HCT116 (cell line): ENCODE measurements around the gene CABLES1. TPM values are rescaled to one million over a fixed set of nuclear protein-coding genes. Genes with fewer than 3 reads are reported as not detected.

Source experiments
- ATAC-seq: fragments of 200-7000 bp; cut with Tn5 transposase; 2 replicates; pipeline ENCODE4 v1.9.1; 2020; ENCODE audit warnings: mild to moderate bottlenecking, moderate library complexity
- BruUV-seq: library from RNA; stranded (reverse); fragments of 400-500 nt; replicated peaks from 2 replicates; lab custom pipeline; 2021; lab: Mats Ljungman, UMichigan
- CTCF ChIA-PET: fragments of 300-600 bp; sonication (Branson Sonifier 250); formaldehyde crosslinking; loops from one replicate; lab custom pipeline; 2021; ENCODE audit warnings: antibody characterized with exemption; lab: Charles Lee
- POLR2A ChIA-PET: fragments of 300-600, 350-600 bp; sonication (Branson Sonifier 250); formaldehyde crosslinking; loops from one replicate; lab custom pipeline; 2021; ENCODE audit warnings: antibody characterized with exemption; lab: Charles Lee
- RAD21 ChIA-PET, 2 experiments: fragments of 300-600 bp; sonication (Branson Sonifier 250); formaldehyde crosslinking; loops; one replicate each; lab custom pipeline; 2023; ENCODE audit warnings: low total read pairs in 2 of 2; ENCODE audit not compliant: uncharacterized antibody in 2 of 2, unreplicated experiment in 2 of 2, low non-redundant PET in 1 of 2; lab: Charles Lee
- DNase-seq: peaks from one replicate; pipeline ENCODE4 v3.0.0-alpha.2; 2010; ENCODE audit warnings: low read depth, low spot score
- H2AFZ ChIP-seq: fragments of 200-600 bp; shearing (Covaris generic), sonication (generic); 2 replicates; pipeline ENCODE4 v1.6.1; 2017; ENCODE audit warnings: low read depth, mixed run types, mixed read lengths, antibody characterized with exemption, low read length; ENCODE audit not compliant: poor library complexity, severe bottlenecking
- H3K27ac ChIP-seq: 2 replicates; pipeline ENCODE4 v1.5.1; 2012; ENCODE audit warnings: low read depth, low read length
- H3K27me3 ChIP-seq: fragments of 200-600 bp; sonication (generic); 2 replicates; pipeline ENCODE4 v1.6.1; 2016; ENCODE audit warnings: mixed run types, low read length, mixed read lengths; ENCODE audit not compliant: insufficient read depth
- H3K36me3 ChIP-seq, 2 experiments: fragments of 200-500 bp in 1 of 2; fragments of 200-600 bp in 1 of 2; sonication (Bioruptor generic) in 1 of 2; sonication (generic) in 1 of 2; 2 replicates each; pipeline versions ENCODE4 v1.5.1 to v1.6.1; 2014 to 2016; ENCODE audit warnings: low read length in 2 of 2, inconsistent platforms in 1 of 2, mixed read lengths in 1 of 2, mixed run types in 1 of 2; ENCODE audit not compliant: insufficient read depth in 2 of 2, control insufficient read depth in 1 of 2
- H3K4me1 ChIP-seq, 2 experiments: fragments of 200-600 bp in 1 of 2; sonication (generic) in 1 of 2; 2 replicates each; pipeline versions ENCODE4 v1.5.1 to v1.6.1; 2012 to 2017; ENCODE audit warnings: low read length in 2 of 2, inconsistent platforms in 1 of 2, mild to moderate bottlenecking in 1 of 2, mixed read lengths in 1 of 2, mixed run types in 1 of 2, moderate library complexity in 1 of 2; ENCODE audit not compliant: insufficient read depth in 2 of 2, control insufficient read depth in 1 of 2
- H3K4me2 ChIP-seq: fragments of 200-600 bp; sonication (generic); 2 replicates; pipeline ENCODE4 v1.6.1; 2017; ENCODE audit warnings: mixed run types, low read length, mixed read lengths
- H3K4me3 ChIP-seq, 2 experiments: fragments of 200-600 bp in 1 of 2; sonication (generic) in 1 of 2; replicated peaks in 1 of 2; 2 replicates each; pipeline ENCODE4 v1.5.1; 2011 to 2016; ENCODE audit warnings: low read length in 2 of 2, control low read depth in 1 of 2, low read depth in 1 of 2, mild to moderate bottlenecking in 1 of 2, mixed read lengths in 1 of 2, mixed run types in 1 of 2
- H3K79me2 ChIP-seq: fragments of 200-600 bp; sonication (generic); 2 replicates; pipeline ENCODE4 v1.6.1; 2017; ENCODE audit warnings: mild to moderate bottlenecking, mixed run types, low read length, moderate library complexity, mixed read lengths; ENCODE audit not compliant: insufficient read depth
- H3K9ac ChIP-seq: fragments of 200-600 bp; sonication (generic); 2 replicates; pipeline ENCODE4 v1.6.1; 2016; ENCODE audit warnings: low read length, mixed read lengths
- H3K9me2 ChIP-seq: fragments of 200-600 bp; sonication (generic), shearing (Covaris generic); 2 replicates; pipeline ENCODE4 v1.6.1; 2017; ENCODE audit warnings: mixed run types, mild to moderate bottlenecking, moderate library complexity; ENCODE audit not compliant: insufficient read depth
- H3K9me3 ChIP-seq, 2 experiments: fragments of 200-500 bp in 1 of 2; fragments of 200-600 bp in 1 of 2; sonication (Bioruptor generic) in 1 of 2; sonication (generic) in 1 of 2; 2 replicates each; pipeline ENCODE4 v1.6.1; 2014 to 2017; ENCODE audit warnings: low read length in 2 of 2, mixed read lengths in 2 of 2, inconsistent platforms in 1 of 2, low read depth in 1 of 2, mild to moderate bottlenecking in 1 of 2, mixed run types in 1 of 2, moderate library complexity in 1 of 2; ENCODE audit not compliant: control insufficient read depth in 1 of 2, insufficient read depth in 1 of 2
- H4K20me1 ChIP-seq: fragments of 200-600 bp; sonication (generic), shearing (Covaris generic); 2 replicates; pipeline ENCODE4 v1.6.1; 2017; ENCODE audit warnings: mixed run types, mild to moderate bottlenecking, moderate library complexity; ENCODE audit not compliant: insufficient read depth
- CBX3 ChIP-seq: IDR thresholded peaks from 2 replicates; pipeline ENCODE4 v1.6.1; 2012; ENCODE audit warnings: low read depth
- ELF1 ChIP-seq: IDR thresholded peaks from 2 replicates; pipeline ENCODE4 v1.6.1; 2012; ENCODE audit warnings: low read depth, borderline replicate concordance
- EZH2 ChIP-seq: fragments of 200-600 bp; sonication (generic); IDR thresholded peaks from 2 replicates; pipeline ENCODE4 v1.6.1; 2017; ENCODE audit warnings: antibody characterized with exemption, mixed run types
- FOSL1 ChIP-seq: IDR thresholded peaks from 2 replicates; pipeline ENCODE4 v1.6.1; 2012; ENCODE audit warnings: low read depth
- JUND ChIP-seq: IDR thresholded peaks from 2 replicates; pipeline ENCODE4 v1.6.1; 2012
- SIN3A ChIP-seq: IDR thresholded peaks from 2 replicates; pipeline ENCODE4 v1.6.1; 2012; ENCODE audit warnings: low read depth
- SRF ChIP-seq: IDR thresholded peaks from 2 replicates; pipeline ENCODE4 v1.6.1; 2012; ENCODE audit warnings: low read depth
- intact Hi-C: fragments of 100-400 bp; cut with micrococcal nuclease; formaldehyde crosslinking; loops from 2 replicates; pipeline ENCODE4 v1.10.0; 2022
- total RNA-seq: library from RNA; stranded (reverse); gene quantifications from one replicate; pipeline ENCODE4 v1.2.1, GENCODE V29; 2021; ENCODE audit not compliant: unreplicated experiment
- TF ChIP-seq, protein P1 (sequence below): IDR thresholded peaks from 2 replicates; pipeline ENCODE4 v1.6.1; 2012; ENCODE audit warnings: low read depth

CABLES1 gene
- total RNA-seq, 1 experiment from 2014 or later = 7.7 TPM

DNA sequence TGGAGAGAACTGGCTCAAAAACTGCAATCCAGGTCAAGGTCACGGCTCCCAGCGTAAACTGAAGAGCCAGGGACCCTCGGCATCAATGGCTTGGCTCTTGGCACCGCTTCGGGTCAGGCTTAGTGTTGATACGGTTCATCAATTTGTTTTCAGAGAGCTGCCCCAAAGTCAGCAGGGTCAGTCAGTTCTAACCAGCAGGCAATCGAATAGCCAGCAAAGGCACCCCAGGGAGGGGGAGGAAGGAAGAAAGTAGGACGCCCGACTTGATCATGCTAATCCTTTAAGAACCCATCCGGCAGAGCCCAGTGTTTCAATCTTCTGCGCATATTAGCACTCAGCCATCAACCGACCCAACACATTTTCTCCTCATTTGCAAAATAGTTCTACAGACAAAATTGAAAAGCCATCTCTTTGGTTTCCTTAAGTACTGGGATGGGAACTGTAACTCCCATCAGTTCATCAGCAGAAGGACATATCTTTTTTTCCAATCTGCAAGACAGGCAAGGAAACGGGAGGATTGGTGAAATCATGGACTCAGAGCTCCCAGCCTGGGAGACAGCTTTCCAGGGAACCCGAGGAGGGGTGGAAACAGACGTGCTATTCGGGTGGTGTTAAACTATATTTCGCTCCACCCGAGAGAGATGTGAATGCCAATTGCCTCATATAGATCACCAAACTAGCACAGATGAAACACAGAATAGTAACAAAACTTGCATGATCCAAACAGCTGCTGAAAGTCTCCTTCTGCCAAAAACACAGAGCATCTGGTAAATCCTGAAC, 40.7 kb upstream of the CABLES1 start:
- no peaks in the 10 kb centered on the region for H3K9me3 ChIP-seq
- H3K9me2 ChIP-seq = no peaks in the 10 kb centered on the region
- no TSS peak for BruUV-seq
- no peaks in the 10 kb centered on the region for H4K20me1 ChIP-seq
- TF ChIP-seq SIN3A (no peak), CBX3 (no peak), EZH2 (no peak), SRF (no peak), ELF1 (no peak), JUND (no peak), FOSL1 (no peak)
- TF ChIP-seq, protein P1, sequence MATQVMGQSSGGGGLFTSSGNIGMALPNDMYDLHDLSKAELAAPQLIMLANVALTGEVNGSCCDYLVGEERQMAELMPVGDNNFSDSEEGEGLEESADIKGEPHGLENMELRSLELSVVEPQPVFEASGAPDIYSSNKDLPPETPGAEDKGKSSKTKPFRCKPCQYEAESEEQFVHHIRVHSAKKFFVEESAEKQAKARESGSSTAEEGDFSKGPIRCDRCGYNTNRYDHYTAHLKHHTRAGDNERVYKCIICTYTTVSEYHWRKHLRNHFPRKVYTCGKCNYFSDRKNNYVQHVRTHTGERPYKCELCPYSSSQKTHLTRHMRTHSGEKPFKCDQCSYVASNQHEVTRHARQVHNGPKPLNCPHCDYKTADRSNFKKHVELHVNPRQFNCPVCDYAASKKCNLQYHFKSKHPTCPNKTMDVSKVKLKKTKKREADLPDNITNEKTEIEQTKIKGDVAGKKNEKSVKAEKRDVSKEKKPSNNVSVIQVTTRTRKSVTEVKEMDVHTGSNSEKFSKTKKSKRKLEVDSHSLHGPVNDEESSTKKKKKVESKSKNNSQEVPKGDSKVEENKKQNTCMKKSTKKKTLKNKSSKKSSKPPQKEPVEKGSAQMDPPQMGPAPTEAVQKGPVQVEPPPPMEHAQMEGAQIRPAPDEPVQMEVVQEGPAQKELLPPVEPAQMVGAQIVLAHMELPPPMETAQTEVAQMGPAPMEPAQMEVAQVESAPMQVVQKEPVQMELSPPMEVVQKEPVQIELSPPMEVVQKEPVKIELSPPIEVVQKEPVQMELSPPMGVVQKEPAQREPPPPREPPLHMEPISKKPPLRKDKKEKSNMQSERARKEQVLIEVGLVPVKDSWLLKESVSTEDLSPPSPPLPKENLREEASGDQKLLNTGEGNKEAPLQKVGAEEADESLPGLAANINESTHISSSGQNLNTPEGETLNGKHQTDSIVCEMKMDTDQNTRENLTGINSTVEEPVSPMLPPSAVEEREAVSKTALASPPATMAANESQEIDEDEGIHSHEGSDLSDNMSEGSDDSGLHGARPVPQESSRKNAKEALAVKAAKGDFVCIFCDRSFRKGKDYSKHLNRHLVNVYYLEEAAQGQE = no peak
- TF ChIP-seq, all 23 proteins: peak for 0
- H3K9ac ChIP-seq = no peak overlapping the region
- no peaks in the 10 kb centered on the region for H3K36me3 ChIP-seq
- no peaks in the 10 kb centered on the region for H3K27me3 ChIP-seq
- no peak overlapping the region for H3K4me3 ChIP-seq
- no peak overlapping the region for H2AFZ ChIP-seq
- H3K79me2 ChIP-seq = no peaks in the 10 kb centered on the region
- DNase-seq = no peak
- POLR2A ChIA-PET = no interaction called here
- RAD21 ChIA-PET = no interaction called here
- no peak overlapping the region for H3K4me2 ChIP-seq
- peaks cover 0 to 12% of the 10 kb centered on the region in 2 experiments; a peak in 2 of 4 replicates for H3K4me1 ChIP-seq
- CTCF ChIA-PET = no interaction called here
- intact Hi-C loops = loop anchor here (5.0 kb wide), 1 partner anchor 52 kb away; no protein-coding TSS in a partner anchor
- no peak overlapping the region for H3K27ac ChIP-seq
- ATAC-seq = no peak
